NCI-H1092 (cell line): ENCODE data around the gene PDF.
"Not testable (repeated sequence)": the region's sequence is repeated elsewhere in the genome, so short reads cannot be mapped to it uniquely, and the experiment has no call there.

ENCODE experiments used
- DNase-seq: peaks from one replicate; lab custom pipeline; 2025; lab: John Stamatoyannopoulos, UW

Gene PDF

GRCh38 chr16:69316595-69317034 lies 13.8 kb downstream of the PDF start:
- no peak for DNase-seq

GRCh38 chr16:69315486-69316311 lies 14.7 kb downstream of the PDF start:
- DNase-seq = no peak

- no peak for DNase-seq
Observed at GRCh38 chr16:69314534-69314933, 15.9 kb downstream of the PDF start.

GRCh38 chr16:69313469-69313868 lies 16.9 kb downstream of the PDF start:
- no peak for DNase-seq

GRCh38 chr16:69311533-69312387 lies 18.6 kb downstream of the PDF start:
- DNase-seq = peak; percentile 33

- DNase-seq = peak; percentile 94
Observed at GRCh38 chr16:69310653-69311532, 19.5 kb downstream of the PDF start, which contains the start of gene VPS4A. VPS4A (plus strand) TSS chr16:69311350; CDS start chr16:69311512, 162 bp downstream.

- no peak for DNase-seq
Observed at GRCh38 chr16:69309316-69309715, 21.1 kb downstream of the PDF start.

- no peak for DNase-seq
Observed at GRCh38 chr16:69307856-69308255, 22.5 kb downstream of the PDF start.

GRCh38 chr16:69307091-69307490 lies 23.3 kb downstream of the PDF start:
- DNase-seq = no peak

- no peak for DNase-seq
Observed at GRCh38 chr16:69306031-69306430, 24.4 kb downstream of the PDF start.

- DNase-seq = no peak
Observed at GRCh38 chr16:69302301-69302700, 28.1 kb downstream of the PDF start.

GRCh38 chr16:69301861-69302260 lies 28.5 kb downstream of the PDF start:
- DNase-seq = no peak

GRCh38 chr16:69301187-69301586 lies 29.2 kb downstream of the PDF start:
- no peak for DNase-seq

- no peak for DNase-seq
Observed at GRCh38 chr16:69298261-69298660, 32.1 kb downstream of the PDF start.

GRCh38 chr16:69296771-69297170 lies 33.6 kb downstream of the PDF start:
- not testable (repeated sequence) for DNase-seq

GRCh38 chr16:69294051-69294450 lies 36.3 kb downstream of the PDF start:
- DNase-seq = no peak

- no peak for DNase-seq
Observed at GRCh38 chr16:69293401-69293800, 37.0 kb downstream of the PDF start.

- DNase-seq = not testable (repeated sequence)
Observed at GRCh38 chr16:69291657-69292056, 38.7 kb downstream of the PDF start.

- DNase-seq = peak; percentile 54
Observed at GRCh38 chr16:69286941-69287713, 43.3 kb downstream of the PDF start.

- DNase-seq = no peak
Observed at GRCh38 chr16:69285240-69285639, 45.1 kb downstream of the PDF start.

GRCh38 chr16:69283851-69284250 lies 46.5 kb downstream of the PDF start:
- DNase-seq = no peak
